Stimulated activated CD8-positive, alpha-beta memory T cell treated with anti-CD3 and anti-CD28 coated beads, Interleukin-4, amount 100 ng/mL, for 48 hours (primary cell): ENCODE measurements around the gene UBA1.

Source experiments
- DNase-seq: peaks from one replicate; pipeline ENCODE4 v3.0.0-alpha.2; 2020

UBA1 gene

DNA sequence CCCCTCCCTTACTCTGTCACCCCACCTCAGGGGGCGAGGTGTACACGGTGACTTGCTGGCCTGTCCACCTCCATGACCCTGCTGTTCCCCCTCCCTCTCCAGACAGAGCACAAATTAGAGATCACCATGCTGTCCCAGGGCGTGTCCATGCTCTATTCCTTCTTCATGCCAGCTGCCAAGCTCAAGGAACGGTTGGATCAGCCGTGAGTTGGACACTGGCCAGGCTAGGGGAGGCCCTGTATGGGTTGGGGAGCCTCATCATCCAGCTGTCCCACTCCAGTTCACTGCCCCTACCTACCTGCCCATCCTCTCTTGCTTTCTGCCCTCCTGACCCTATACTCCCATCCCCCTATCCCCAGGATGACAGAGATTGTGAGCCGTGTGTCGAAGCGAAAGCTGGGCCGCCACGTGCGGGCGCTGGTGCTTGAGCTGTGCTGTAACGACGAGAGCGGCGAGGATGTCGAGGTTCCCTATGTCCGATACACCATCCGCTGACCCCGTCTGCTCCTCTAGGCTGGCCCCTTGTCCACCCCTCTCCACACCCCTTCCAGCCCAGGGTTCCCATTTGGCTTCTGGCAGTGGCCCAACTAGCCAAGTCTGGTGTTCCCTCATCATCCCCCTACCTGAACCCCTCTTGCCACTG, 20.9 kb downstream of the UBA1 start:
- DNase-seq, result no peak

DNA sequence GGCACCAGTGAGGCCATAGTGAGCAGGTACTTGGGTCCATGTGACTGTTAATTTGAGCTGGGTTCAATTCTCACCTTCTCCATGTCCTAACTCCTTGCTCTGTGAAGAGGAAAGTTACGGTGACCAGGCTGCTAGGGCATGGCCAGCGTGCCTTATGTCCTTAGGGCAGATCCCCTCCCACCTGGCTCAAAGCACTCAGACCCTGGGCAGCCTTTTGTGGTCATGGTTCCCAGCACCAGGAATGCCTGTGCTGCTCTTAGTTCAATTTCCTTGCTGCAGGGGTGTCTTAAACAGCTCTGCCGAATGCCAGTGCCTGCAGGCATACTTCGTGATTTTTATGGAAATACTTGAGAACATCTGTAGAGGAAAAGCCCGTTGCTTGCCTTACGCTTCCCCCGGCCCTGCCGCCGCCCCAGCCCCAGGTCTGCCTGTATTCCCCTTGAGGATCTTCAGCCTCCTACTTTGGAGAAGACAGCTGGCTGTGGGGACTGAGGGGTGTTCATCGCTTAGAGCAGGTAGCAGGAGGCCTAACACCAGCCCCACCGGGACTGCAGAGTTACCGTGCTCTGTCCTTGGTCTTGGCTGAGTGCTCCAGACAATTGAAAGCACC, 21.8 kb downstream of the UBA1 start:
- no peak for DNase-seq

GRCh38 chrX:47216393-47216925, 22.8 kb downstream of the UBA1 start:
- no peak for DNase-seq

- no peak for DNase-seq
These were observed 23.7 kb downstream of the UBA1 start for GRCh38 chrX:47217121-47217851.

- peak; percentile 94 for DNase-seq
These were observed 24.2 kb downstream of the UBA1 start for GRCh38 chrX:47217852-47218279.

- peak; percentile 71 for DNase-seq
These were observed 24.8 kb downstream of the UBA1 start, which contains the start of gene CDK16 for GRCh38 chrX:47218280-47218919. Gene CDK16 (plus strand): TSS chrX:47218681. CDS start chrX:47223558, 4,877 bp downstream.

DNA sequence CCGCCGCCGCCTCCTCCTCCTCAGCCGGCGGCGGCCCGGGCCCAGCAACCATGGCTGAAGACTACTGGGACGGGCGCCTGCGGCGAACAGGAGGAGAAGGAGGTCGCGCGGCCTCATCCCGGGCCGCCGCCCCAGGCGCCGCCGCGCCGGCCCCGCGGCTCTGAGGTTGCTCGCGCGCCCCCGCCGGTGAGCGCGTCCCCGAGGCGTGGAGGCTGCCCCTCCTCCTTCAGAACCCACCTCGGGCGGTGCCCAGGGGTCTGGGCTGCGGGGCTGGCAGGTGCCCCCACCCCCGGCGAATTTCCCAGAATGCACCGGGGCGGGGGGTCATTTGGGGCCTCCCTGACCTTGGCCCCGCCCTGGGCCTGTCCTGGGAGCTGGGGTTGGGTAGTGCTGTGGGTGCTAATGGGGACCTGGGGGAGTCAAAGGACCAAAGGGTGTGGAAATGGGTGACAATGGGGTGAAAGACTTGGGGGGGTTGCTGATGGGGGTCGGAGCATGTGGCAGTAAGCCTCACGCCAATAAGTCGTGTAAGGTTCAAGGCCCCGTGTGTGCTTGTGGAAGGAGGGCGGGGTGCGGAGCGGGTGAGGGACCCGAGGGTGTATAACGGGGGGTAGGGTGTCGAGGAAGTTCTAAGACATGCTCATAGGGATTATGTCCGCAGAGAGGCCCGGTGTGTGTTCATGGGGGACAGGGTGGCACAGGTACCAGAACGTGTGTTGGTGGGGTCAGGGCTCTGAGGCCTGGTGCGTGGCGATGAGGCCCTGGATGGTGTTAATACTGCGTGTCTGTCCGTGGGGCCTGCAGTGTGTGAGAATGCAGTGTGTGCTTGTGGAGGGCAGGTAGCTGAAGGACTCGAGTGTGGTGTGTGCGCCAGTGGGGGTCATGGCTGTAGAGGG, 25.5 kb downstream of the UBA1 start:
- peak; percentile 59 for DNase-seq

- no peak for DNase-seq
These were observed 28.1 kb downstream of the UBA1 start for GRCh38 chrX:47221756-47222155.

DNA sequence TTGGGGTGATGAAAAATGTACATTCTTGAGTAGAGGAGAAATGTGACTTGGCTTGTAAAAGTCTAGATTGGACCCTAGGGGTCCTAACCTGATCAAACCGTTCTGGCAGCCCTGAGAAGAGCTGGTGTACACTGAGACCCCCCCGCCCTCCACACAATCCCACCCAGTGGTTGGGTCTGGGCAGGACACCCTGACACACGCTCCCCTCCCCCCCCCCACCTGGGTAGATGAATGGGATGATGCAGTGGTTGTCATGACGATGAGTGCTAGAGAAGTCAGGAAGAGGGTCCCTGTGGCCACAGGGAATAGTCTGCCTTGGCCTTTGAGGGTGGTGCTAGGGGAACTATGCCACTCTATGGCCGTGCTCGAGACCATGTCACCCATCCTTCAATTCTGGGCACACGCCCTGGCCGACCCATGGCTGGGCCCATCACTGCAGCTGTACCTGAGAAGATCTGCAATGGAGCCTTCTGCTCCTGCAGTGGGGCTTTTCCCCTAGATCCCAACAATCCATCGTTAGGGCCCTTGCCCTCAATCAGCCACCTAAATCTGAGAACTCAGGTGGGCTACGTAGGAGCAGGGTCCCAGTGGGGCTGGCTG, 29.2 kb downstream of the UBA1 start:
- DNase-seq, result no peak

DNA sequence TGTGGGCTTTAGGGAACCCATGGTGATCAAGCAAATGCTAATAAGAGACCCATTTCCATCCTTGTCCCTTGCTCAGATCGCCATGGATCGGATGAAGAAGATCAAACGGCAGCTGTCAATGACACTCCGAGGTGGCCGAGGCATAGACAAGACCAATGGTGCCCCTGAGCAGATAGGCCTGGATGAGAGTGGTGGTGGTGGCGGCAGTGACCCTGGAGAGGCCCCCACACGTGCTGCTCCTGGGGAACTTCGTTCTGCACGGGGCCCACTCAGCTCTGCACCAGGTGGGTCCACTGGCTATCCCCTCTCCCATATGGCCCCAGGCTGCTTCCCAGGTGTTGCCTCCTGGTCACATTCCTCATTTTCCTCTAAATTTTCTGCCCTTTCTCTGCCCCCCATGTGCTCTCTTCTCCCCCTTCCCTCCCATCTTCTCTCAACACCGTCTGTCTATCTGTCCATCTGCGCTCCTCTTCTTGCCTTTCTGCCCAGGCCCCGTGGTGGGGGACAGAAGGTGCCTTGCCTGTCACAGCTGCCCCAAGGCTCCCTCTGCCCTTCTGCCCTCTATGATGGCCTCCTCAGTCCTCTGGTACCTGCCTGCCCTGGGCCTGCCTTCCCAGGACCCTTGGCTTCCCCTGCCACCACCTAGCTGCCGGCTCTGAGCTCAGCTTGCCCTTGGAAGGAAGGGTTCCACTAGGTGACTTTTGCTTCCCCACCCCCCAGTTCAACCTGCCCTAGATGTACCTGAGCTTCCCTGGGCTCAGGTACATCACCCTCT, 30.0 kb downstream of the UBA1 start:
- no peak for DNase-seq

DNA sequence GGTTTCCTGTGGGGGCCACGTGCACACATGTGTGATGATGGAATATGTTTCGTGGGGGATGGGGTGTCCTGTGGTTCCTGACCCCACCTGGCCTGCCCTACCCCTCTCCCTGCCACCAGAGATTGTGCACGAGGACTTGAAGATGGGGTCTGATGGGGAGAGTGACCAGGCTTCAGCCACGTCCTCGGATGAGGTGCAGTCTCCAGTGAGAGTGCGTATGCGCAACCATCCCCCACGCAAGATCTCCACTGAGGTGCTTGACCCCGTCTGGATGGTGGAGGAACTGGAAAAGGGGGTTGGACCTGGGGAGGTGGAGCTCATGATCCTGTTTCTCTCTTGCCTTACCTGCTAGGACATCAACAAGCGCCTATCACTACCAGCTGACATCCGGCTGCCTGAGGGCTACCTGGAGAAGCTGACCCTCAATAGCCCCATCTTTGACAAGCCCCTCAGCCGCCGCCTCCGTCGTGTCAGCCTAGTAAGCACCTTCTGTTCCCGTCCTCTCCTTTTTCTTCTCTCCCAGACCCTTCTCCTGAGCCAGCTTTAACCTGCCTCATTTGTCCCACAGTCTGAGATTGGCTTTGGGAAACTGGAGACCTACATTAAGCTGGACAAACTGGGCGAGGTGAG, 30.8 kb downstream of the UBA1 start:
- no peak for DNase-seq

DNA sequence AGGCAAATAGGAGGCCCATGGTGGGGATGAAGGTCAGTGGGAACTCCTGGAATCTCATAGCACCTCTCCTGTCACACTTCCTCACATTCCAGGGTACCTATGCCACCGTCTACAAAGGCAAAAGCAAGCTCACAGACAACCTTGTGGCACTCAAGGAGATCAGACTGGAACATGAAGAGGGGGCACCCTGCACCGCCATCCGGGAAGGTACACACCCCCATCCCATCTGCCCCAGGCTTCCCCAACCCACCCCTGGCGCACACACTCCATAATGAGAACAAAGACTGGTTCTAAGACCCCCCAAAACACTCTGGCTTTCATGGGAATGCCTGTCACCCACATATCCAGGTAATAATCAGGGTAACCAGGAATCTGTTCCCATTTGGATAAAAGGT, 31.3 kb downstream of the UBA1 start:
- DNase-seq, result no peak

DNA sequence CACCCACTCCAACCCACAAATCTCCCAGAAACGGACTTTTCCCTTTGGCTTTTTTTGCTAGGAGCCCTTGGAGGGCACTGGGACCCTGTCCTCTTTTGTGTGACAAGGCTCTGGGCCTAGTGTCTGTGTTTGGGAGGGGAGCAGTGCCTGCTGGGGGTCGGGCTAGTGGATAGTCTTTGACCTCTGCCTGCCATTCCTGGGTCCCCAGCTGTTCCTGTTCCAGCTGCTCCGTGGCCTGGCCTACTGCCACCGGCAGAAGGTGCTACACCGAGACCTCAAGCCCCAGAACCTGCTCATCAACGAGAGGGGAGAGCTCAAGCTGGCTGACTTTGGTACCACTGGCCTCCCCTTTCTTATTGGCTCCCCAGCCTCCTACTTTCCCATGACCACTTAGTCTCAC, 32.4 kb downstream of the UBA1 start:
- no peak for DNase-seq

GRCh38 chrX:47226531-47227333, 33.1 kb downstream of the UBA1 start:
- no peak for DNase-seq

DNA sequence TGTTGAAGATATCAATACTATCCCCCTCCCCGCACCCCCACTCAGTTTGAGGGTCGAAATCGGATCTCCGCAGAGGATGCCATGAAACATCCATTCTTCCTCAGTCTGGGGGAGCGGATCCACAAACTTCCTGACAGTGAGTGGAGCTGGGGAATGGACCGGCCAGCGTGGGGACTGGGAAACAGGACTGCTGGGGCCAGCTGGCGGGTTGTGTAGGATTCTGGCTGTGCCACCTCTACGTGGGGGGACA, 33.6 kb downstream of the UBA1 start:
- no peak for DNase-seq

- DNase-seq, result no peak
These were observed 35.1 kb downstream of the UBA1 start for GRCh38 chrX:47228550-47229270.

- no peak for DNase-seq
These were observed 35.8 kb downstream of the UBA1 start for GRCh38 chrX:47229427-47229826.

- no peak for DNase-seq
These were observed 36.7 kb downstream of the UBA1 start for GRCh38 chrX:47230136-47230868.

DNA sequence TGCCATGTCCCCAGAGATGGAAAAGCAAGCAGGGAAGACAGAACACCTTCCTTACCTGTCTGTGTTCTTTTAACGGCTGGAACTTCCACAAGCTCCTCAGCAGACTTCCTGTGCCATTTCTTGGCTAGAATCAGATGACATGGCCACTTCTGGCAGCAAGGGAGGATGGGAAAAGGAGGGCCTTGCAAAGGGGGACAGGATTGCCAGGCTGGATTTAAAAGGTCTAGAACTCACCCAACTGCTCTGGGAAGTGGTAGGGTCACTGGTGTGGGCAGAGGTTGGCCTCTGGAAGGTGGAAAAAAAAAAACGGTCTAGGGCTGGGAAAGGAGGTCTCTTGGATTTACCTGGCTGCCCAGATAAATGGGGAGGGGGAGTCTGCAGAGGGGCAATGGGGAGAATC, 37.5 kb downstream of the UBA1 start:
- DNase-seq, result no peak
